Bronchial epithelial cell (primary cell): Measurements from ENCODE around the gene AGBL4. TPM values are rescaled to one million over a fixed set of nuclear protein-coding genes. Genes with fewer than 3 reads are reported as not detected.
A peak's percentile ranks its signal among the peaks of the same experiment; 100 is the strongest.

Experiments used
- DNase-seq: peaks from one replicate; pipeline ENCODE4 v3.0.0-alpha.2; 2010; ENCODE audit warnings: low read depth
- FAIRE-seq: peaks from 2 replicates; lab custom pipeline; 2011; peaks lifted over from hg19 to GRCh38; lab: Jason Lieb, UNC
- H3K27me3 ChIP-seq: 2 replicates; pipeline ENCODE4 v1.5.1; 2011; ENCODE audit warnings: low read length; ENCODE audit not compliant: control insufficient read depth, insufficient read depth
- H3K36me3 ChIP-seq: 2 replicates; pipeline ENCODE4 v1.5.1; 2011; ENCODE audit warnings: low read length; ENCODE audit not compliant: control insufficient read depth, insufficient read depth
- H3K4me3 ChIP-seq: 2 replicates; pipeline ENCODE4 v1.5.1; 2011; ENCODE audit warnings: mild to moderate bottlenecking, low read depth, low read length, control low read depth
- total RNA-seq: library from RNA; depleted of rRNA; stranded (reverse); fragments of >200 nt; gene quantifications from 2 replicates; pipeline ENCODE4 v1.2.1, GENCODE V29; 2014
- TF ChIP-seq, protein P1 (sequence below): IDR thresholded peaks from 2 replicates; pipeline ENCODE4 v1.5.1; 2011; ENCODE audit warnings: mild to moderate bottlenecking, moderate library complexity, low read length, control low read depth, inconsistent platforms; ENCODE audit not compliant: insufficient read depth, severe bottlenecking

The AGBL4 gene
- total RNA-seq, 1 donor from 2014 or later, result not detected

DNA sequence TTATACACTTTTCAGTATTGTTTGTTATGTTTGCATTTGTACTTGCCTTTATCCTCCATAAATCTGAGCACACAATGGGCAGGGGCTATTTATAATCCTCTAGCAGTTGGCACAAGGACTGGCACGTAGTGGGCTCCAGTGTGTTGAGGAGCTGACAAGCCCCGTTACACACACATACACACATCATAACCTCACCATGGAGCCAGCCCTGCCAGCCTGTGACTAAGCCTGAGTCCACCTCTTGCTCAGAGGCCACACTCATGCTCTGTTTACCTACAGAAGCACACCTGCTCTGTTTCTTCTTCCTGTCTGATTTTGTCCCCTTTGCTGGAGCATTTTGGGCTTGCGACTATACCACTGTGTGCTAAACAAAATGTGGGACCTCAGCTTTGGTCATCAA is 1487.3 kb downstream of the AGBL4 start:
- DNase-seq (peak; percentile 83), FAIRE-seq (peak; percentile 72)
- TF ChIP-seq, protein P1, sequence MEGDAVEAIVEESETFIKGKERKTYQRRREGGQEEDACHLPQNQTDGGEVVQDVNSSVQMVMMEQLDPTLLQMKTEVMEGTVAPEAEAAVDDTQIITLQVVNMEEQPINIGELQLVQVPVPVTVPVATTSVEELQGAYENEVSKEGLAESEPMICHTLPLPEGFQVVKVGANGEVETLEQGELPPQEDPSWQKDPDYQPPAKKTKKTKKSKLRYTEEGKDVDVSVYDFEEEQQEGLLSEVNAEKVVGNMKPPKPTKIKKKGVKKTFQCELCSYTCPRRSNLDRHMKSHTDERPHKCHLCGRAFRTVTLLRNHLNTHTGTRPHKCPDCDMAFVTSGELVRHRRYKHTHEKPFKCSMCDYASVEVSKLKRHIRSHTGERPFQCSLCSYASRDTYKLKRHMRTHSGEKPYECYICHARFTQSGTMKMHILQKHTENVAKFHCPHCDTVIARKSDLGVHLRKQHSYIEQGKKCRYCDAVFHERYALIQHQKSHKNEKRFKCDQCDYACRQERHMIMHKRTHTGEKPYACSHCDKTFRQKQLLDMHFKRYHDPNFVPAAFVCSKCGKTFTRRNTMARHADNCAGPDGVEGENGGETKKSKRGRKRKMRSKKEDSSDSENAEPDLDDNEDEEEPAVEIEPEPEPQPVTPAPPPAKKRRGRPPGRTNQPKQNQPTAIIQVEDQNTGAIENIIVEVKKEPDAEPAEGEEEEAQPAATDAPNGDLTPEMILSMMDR, result no peak
- Histone ChIP-seq H3K27me3 (no peaks in the 10 kb centered on the region), H3K36me3 (no peaks in the 10 kb centered on the region), H3K4me3 (no peak overlapping the region)

DNA sequence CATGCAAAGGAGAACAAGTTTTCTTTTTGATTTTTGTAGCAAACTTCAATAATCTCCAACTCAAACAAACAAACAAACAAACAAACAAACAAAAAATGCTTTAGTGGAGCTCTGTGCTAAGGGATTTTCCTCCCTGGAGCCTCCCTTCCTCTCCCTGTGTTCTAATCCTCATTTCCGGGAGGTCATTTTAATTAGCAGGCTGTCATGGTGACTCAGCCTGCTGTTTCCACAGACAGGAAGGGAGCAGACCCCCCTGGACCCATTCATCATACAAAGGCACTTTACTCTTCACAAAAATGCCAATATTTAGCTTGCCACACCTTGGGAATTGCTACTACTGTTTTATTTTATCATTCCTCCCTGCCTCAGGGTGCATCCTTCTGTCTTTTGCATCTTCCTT is 1490.8 kb downstream of the AGBL4 start:
- FAIRE-seq, result no peak
- no peaks in the 10 kb centered on the region for H3K36me3 ChIP-seq

DNA sequence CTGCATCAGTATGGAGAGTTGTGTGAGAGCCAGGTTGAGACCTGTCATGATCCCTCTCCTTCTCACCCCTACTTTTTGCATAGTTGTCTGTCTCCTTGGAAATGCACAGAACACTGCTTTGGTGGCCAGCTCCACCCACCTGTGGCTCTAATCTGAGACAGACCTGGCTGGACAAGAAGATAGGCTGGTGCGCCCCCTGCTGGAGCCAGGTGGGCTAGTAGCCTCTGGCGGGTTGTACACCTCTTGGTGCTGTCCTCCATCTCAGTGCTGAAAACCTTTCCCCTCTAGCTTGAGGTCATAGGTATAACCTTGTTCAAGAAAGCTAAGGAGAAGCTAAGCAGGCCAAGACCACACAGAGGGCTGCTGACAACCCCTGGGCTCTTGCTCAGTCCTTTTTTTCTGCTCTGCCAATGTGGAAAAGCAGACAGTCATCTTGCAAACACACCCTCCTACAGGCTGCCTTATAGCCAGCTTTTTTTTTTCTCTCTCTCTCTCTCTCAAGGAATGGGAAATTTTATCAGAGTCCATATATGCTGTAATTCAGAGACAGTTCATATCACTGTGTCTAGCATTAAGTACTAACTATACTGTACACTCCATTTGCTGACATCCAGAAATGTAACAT is 1492.9 kb downstream of the AGBL4 start:
- DNase-seq, result peak; percentile 58
- Histone ChIP-seq H3K36me3 (no peaks in the 10 kb centered on the region), H3K27me3 (no peaks in the 10 kb centered on the region), H3K4me3 (no peak overlapping the region)
- TF ChIP-seq, protein P1, result peak; percentile 88
- FAIRE-seq, result peak; percentile 88

More for the DNA sequence above, 1490.8 kb downstream of the AGBL4 start:
- TF ChIP-seq, protein P1, result no peak
- DNase-seq, result no peak
- no peak overlapping the region for H3K4me3 ChIP-seq
- H3K27me3 ChIP-seq, result no peaks in the 10 kb centered on the region

DNA sequence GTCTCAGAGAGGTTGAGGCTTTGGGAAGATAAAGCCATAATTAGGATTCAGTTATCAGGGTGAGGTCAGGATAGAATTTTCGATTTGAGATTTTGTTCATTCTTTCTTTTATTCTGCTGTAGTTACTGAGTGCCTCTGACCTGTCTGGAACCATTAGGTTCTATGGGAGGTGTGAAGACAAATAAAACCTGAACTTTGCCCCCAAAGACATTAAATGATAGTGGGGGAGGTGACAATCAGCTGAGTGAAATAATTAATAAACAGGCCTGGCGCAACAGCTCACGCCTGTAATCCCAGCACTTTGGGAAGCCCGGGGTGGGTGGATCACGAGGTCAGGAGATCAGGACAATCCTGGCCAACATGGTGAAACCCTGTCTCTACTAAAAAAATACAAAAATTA is 1496.7 kb downstream of the AGBL4 start:
- TF ChIP-seq, protein P1, result no peak
- no peaks in the 10 kb centered on the region for H3K36me3 ChIP-seq
- H3K27me3 ChIP-seq, result peaks cover 2% of the 10 kb centered on the region
- FAIRE-seq, result no peak
- no peak for DNase-seq
- no peak overlapping the region for H3K4me3 ChIP-seq

DNA sequence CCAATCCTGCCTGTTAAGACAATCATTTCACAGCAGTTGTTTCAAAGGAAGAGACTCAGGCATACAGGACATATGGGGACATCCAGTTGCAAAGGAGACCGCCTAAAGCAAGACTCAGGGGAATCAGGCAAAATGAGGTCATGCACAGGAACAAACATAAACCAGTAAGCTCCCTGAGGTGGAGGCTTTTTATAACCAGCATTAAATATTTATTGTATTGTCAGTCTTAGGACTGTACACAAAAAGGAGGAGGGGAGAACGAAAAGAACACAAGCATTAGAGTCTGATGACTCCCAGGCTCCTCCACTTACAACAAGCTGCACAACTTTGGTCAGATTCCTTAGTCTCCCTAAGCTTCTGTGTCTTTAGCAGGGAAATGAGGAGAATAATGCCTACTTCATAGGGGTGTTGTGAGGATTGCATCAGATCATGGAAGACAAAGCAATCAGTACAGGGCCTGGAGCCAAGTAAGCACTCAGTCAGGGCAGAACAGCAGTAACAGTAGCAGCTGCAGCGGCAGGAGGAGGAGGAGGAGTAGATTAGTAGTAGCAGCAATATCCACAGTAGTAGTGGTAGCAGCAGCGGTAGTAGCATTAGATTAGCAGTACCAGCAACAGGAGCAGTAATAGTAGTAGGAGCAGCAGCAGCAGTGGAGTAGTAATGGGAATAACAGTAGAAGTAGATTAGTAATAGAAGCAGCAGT is 1497.6 kb downstream of the AGBL4 start:
- DNase-seq, result peak; percentile 37
- Histone ChIP-seq H3K27me3 (peaks cover 2% of the 10 kb centered on the region), H3K36me3 (no peaks in the 10 kb centered on the region), H3K4me3 (no peak overlapping the region)
- FAIRE-seq, result peak; percentile 80
- TF ChIP-seq, protein P1, result no peak
